NCI-H146 treated with DMSO at 0.1 percent for 48 hours (cell line): ENCODE data around the gene ZMYND10.

ENCODE experiments used
- DNase-seq: peaks from one replicate; lab custom pipeline; 2025; ENCODE audit not compliant: unreplicated experiment; lab: John Stamatoyannopoulos, UW

The ZMYND10 gene

GRCh38 chr3:50327129-50327528 lies 18.4 kb downstream of the ZMYND10 start:
- DNase-seq, result no peak

GRCh38 chr3:50326182-50326541 lies 19.4 kb downstream of the ZMYND10 start:
- no peak for DNase-seq

- DNase-seq, result no peak
Observed at GRCh38 chr3:50325497-50326181, 19.9 kb downstream of the ZMYND10 start.

GRCh38 chr3:50325113-50325480 lies 20.4 kb downstream of the ZMYND10 start:
- no peak for DNase-seq

- DNase-seq, result peak; percentile 1
Observed at GRCh38 chr3:50324351-50325112, 21.0 kb downstream of the ZMYND10 start.

- no peak for DNase-seq
Observed at GRCh38 chr3:50323614-50324199, 21.8 kb downstream of the ZMYND10 start.

GRCh38 chr3:50323092-50323600 lies 22.4 kb downstream of the ZMYND10 start:
- DNase-seq, result no peak

- no peak for DNase-seq
Observed at GRCh38 chr3:50322386-50323091, 23.0 kb downstream of the ZMYND10 start, which contains the start of gene HYAL2. HYAL2 (minus strand) TSS chr3:50322745; CDS start chr3:50320489, 2,256 bp downstream.

- no peak for DNase-seq
Observed at GRCh38 chr3:50322115-50322385, 23.5 kb downstream of the ZMYND10 start.

GRCh38 chr3:50321336-50322114 lies 24.0 kb downstream of the ZMYND10 start:
- peak; percentile 52 for DNase-seq

GRCh38 chr3:50320853-50321335 lies 24.6 kb downstream of the ZMYND10 start:
- peak; percentile 25 for DNase-seq

GRCh38 chr3:50319894-50320625 lies 25.5 kb downstream of the ZMYND10 start:
- no peak for DNase-seq

- no peak for DNase-seq
Observed at GRCh38 chr3:50319181-50319893, 26.2 kb downstream of the ZMYND10 start.

- no peak for DNase-seq
Observed at GRCh38 chr3:50318615-50319014, 26.9 kb downstream of the ZMYND10 start.

GRCh38 chr3:50318163-50318562 lies 27.4 kb downstream of the ZMYND10 start:
- no peak for DNase-seq

- no peak for DNase-seq
Observed at GRCh38 chr3:50317300-50317699, 28.2 kb downstream of the ZMYND10 start.

GRCh38 chr3:50316657-50317242 lies 28.8 kb downstream of the ZMYND10 start:
- no peak for DNase-seq

- DNase-seq, result no peak
Observed at GRCh38 chr3:50314816-50315215, 30.7 kb downstream of the ZMYND10 start.

- no peak for DNase-seq
Observed at GRCh38 chr3:50314342-50314741, 31.2 kb downstream of the ZMYND10 start.
